Measurements from ENCODE around the gene STAT4.

Gene STAT4

DNA sequence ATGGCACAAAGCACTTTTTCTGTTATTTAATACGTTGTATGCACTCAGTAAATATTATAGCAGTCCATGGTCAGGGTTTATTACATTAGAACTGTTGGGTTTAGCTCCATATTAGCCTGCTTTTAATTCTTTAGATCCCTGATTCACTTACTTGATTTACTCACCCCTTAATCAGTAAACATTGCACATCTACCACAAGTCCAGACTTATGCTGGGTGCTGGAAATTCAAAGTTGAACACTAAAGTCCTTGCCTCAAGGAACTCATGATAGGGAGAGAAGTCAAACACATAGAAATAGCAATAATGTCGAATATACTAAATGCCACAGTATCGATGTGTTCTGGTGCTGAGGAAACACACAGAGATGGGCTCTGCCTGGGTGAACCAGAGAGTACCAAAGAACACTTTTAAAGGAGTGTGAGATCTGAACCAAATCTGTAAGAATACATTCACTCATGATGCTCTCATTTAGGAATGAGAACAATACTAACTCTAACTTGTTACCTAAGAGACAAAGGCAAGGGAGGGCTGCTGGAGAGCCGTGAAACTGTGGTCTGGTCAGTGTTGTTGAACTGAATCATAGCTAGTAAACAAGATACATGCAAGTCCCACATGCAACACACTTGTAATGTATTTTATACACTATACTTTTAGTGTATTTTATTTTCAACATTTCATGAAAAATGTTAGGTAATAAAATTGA is 4.9 kb downstream of the STAT4 start:
- no peak for DNase-seq (ENCODE audit: low spot score)

DNA sequence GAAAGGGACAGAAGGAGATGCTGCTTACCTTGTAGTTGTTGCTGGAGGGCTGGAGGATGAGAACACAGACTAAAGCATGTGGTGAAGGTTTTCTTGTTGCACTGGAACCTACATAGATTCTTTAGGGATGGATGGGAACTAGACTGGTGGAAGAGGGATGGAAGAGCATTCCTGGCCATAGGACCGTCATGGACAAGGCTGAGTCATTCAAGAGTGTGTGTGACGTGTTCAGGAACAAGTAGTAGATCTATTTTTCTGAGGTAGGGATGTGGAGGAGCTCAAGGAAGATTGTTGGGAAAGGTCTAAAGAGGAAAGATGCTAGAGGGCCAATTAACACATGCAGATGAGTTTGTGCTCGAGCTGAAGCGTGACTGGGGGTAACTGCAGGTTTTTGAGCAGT is 6.6 kb downstream of the STAT4 start:
- no peak for DNase-seq (ENCODE audit: low spot score)

DNA sequence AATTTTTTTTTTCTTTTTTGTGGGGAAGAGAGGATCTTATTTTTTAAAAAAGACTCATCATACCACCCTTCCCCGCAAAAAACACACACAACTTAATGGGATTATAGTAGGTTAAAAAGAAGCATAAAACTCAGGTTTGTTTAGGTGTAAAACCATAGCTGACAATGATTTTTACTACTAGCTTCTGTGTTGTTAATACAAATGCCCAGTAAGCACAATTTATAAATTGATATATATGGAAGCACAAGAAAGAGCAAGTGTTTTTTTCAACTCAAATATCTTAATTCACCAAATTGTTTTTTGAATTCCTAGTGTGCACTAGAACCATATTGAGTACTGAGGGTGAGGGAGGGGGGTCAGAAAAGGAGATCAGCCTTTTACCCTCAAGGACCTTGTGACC is 7.0 kb downstream of the STAT4 start:
- no peak for DNase-seq (ENCODE audit: low spot score)

- DNase-seq (ENCODE audit: low spot score) = no peak
Observed at GRCh38 chr2:191128911-191129304, 21.9 kb downstream of the STAT4 start.

DNA sequence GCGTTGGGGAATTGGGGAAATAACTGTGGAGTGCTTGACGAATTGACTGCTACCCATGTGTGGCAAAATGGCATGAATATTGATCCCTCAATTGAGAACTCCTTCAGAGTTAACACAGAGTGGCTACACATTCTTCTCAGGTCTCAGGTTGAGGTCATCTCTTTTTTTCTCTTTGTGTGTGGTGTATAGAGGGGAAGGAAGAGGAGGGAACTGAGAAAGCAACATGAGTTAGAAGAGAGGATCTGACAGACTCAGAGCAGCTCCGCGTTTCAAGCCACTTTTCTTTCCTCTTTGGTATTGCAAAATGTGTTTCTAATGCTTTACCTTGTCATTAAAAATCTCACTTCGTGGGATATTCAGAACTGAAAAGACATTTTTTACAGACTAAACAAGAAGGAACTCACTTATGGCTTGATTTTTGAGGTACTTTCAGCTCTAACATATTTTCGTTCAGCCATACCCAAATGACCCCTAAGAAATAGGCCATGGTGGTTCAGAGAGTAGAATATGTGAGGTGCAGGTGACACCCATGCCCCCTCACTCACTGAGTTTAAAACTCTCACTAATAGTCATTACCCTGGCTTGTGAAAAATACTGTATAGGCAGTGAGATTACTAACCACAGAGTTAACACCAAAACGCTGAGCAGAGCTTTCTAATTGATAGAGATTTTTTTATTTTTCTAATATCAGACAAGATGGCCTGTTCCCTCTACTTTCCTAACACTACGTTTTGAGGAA is 22.5 kb downstream of the STAT4 start:
- no peak for DNase-seq (ENCODE audit: low spot score)

DNA sequence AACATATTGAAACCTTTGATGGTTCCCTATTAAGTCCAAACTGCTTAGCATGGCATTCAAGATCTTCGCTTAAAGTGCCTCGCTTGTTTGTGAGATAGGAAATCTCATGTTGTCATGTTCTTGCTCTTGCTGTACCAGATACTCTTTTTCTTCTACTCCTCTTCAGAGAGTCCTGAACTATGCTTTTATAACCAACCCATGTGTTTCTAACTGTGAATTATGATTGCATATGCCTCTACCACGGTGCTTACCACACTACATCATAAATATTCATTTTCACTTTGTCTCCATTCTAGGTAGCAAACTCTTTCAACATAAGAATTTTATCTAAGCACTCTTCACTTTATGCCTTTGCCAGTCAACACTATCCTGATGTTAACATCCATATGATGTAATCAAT is 23.6 kb downstream of the STAT4 start:
- DNase-seq (ENCODE audit: low spot score) = no peak

DNA sequence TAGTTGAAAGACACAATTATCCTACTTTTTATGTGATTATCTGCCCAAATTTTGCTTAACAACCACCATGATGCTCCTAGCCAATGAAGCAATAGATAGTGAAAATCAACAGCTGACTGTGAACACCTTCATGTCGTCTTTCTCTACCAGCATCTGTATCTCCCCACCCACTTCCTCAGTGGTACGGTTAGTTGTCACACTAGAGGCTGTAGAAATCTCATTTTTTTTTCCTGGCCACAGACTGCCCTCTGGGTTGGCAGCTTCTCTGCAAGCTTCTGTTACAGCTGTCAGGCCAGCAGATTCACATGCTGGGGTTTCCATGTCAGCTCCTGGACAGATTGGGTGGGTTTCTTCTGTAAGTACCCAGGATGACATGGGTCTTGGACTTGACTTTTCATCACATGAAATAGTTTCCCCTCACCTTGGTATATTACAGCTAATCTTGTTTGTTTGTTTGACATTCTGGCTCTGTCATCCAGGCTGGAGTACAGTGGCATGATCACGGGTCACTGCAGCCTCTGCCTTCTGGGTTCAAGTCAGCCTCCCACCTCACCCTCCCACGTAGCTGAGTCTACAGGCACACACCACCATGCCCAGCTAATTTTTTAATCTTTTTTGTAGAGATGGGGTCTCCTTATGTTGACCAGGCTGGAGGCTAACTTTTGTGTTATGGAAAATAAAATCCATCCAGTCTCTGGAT is 24.3 kb downstream of the STAT4 start:
- DNase-seq (ENCODE audit: low spot score) = no peak

- no peak for DNase-seq (ENCODE audit: low spot score)
Observed at GRCh38 chr2:191125646-191126045, 25.1 kb downstream of the STAT4 start.

GRCh38 chr2:191122638-191123294 is 28.0 kb downstream of the STAT4 start:
- no peak for DNase-seq (ENCODE audit: low spot score)

- DNase-seq (ENCODE audit: low spot score) = no peak
Observed at GRCh38 chr2:191117341-191117740, 33.5 kb downstream of the STAT4 start.

DNA sequence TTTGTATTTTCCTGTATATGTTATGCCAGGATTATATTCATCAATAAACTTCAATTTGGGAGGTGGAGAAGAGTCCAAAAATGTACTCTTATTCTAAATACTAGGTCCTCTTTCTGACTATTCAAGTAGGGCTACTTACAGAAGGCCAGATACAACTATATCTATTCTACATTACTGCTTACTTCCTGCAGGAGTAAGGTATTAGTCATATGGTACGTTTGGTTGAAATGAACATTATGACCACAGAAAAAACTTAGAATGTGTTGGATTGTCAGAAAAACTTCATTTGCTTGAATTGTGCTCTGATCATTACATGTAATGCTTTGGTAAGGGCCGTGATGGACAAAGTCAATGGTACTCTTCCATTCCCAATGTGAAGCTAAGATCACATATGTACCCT is 35.0 kb downstream of the STAT4 start:
- DNase-seq (ENCODE audit: low spot score) = no peak

DNA sequence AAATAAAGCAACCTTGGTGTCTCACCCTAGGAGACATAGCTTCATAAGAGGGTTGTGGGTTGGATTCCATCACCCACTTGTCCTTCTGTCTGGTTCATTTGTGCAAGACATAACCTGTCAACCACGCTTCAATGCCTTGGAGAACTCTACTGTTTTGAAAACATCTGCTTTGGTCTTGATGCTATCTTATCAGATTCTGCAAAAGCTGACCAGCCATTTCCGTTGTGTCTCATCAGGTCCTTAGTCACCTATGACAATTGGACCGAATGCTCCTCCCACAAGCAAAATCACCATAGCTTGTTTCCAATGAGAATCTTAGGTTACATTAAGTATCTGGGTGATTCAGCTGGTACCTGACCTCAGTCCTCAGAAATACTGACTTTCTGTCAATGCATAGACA is 35.4 kb downstream of the STAT4 start:
- no peak for DNase-seq (ENCODE audit: low spot score)

GRCh38 chr2:191114403-191114886 is 36.3 kb downstream of the STAT4 start:
- no peak for DNase-seq (ENCODE audit: low spot score)

DNA sequence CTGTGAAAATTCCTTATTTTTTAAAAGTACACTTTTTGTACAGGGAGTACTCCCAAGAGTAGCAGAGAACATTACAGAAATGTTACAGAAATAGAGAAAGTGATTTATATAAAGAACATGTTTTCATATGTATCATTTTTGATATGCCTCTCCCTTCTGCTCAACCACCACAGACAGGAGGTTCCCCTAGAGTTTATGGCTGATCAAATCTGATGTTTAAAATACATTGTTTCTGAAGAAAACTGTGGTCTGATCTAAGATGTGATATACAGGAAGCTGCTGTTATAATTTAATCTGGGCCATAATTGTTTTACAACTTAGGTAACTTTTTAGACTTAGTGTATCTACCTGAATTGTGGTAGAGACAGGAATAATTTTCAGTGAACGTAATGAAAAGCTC is 37.0 kb downstream of the STAT4 start:
- no peak for DNase-seq (ENCODE audit: low spot score)

DNA sequence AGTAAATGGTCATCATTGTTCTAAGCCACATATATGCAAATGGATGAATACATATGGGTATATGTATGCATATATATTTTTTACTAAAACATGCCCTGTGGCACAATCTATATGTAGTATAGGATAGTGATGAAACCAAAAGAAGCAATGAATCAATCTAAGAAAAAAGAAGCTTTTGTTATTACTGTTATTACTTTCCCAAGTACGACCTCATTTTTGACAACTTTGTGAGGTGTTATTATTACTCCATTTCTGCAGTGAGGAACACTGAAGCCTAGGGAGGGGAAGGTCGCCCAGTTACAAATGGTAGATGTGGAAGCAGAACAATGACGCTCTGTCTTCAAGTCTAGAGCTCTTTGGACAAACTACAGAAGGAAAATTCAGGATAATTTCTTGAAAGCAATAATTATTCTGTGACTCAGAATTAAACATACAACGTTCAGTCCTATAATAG is 38.3 kb downstream of the STAT4 start:
- no peak for DNase-seq (ENCODE audit: low spot score)

- no peak for DNase-seq (ENCODE audit: low spot score)
Observed at GRCh38 chr2:191109888-191110287, 40.9 kb downstream of the STAT4 start.

- DNase-seq (ENCODE audit: low spot score) = no peak
Observed at GRCh38 chr2:191108331-191108730, 42.5 kb downstream of the STAT4 start.

DNA sequence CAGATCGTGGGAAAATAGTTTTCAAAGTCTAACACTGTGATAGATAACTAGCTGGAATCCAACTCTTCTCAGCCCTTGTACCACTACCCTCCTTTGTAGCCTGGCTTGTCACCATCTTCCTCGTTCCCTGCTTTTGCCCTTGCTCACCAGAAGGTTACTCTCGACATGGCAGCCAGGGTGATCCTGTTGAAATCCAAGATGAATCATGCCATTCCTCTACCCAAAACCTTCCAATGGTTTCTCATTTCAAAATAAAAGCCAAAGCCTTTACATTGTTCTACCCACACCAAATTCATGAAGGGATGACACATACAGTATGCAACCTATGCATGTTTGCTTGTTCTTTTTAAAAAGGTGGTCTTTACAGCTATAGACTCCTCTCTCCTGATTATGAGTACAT is 45.7 kb downstream of the STAT4 start:
- DNase-seq (ENCODE audit: low spot score) = no peak

- no peak for DNase-seq (ENCODE audit: low spot score)
Observed at GRCh38 chr2:191103774-191104173, 47.0 kb downstream of the STAT4 start.

GRCh38 chr2:191100216-191100615 is 50.6 kb downstream of the STAT4 start:
- DNase-seq (ENCODE audit: low spot score) = no peak

DNA sequence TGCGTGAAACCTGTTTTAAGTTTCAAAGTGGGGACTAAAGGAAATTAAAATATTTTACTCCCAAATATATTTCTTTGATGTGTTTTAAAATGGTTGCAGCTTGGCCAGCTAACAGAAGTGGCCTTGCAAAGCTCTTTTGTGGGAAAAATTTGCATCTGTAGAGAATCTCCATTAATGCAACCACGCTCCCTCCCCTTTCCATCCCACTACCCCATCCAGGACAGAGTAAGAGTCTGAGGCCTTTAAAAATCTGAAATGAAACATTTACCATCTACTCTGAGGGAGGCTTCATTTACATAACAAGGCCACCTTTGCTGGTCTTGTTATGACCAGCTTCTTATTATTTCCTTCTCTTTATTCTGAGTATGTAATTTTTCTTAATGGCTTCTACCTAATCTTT is 63.5 kb downstream of the STAT4 start:
- no peak for DNase-seq (ENCODE audit: low spot score)

DNA sequence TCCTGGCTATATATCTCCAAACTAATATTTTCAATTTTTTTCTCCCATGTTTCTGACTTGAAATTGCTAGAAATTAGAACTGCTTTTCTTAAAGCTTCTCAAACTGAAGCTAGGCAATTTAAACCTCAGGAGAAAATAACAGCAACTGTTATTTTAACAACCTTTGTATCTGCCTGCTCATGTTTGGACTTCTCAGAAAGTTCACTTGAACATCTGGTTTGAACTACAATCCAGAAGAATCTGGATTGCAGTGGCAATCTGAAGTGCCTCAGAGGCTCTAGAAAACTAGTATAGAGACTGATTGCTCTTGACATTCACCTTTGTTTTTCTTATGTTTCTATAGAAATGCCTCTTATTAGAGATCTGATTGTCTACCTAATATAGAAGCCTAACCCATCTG is 64.1 kb downstream of the STAT4 start:
- DNase-seq (ENCODE audit: low spot score) = no peak

DNA sequence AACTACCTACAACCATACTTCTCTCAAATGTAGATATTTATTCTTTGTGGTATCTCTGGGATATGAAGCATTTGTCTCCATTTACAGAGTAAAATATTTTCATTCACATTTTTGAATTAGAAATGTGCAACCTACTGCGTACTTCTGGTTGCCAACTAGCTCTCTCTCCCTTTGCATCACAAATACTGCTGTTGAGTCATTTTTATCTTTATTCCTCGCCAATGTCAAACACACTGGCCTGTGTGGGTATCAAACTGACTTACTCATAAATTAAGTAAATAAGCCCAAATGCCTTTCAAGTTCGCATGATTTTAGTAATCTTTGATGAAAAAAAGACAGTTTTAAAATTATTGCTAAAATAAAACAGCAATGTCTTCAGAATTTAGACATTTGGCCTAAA is 67.3 kb downstream of the STAT4 start:
- no peak for DNase-seq (ENCODE audit: low spot score)
